Activated gamma-delta T cell (primary cell): ENCODE data around the gene EXOC4.
"Not testable (repeated sequence)": the region's sequence is repeated elsewhere in the genome, so short reads cannot be mapped to it uniquely, and the experiment has no call there.

Source experiments
- DNase-seq: peaks from one replicate; lab custom pipeline; 2025; lab: John Stamatoyannopoulos, UW

EXOC4 gene

GRCh38 chr7:133980804-133981203, 727.9 kb downstream of the EXOC4 start:
- no peak for DNase-seq

- no peak for DNase-seq
Measured at GRCh38 chr7:133983685-133984419, 731.0 kb downstream of the EXOC4 start.

- no peak for DNase-seq
Measured at GRCh38 chr7:133985300-133985699, 732.4 kb downstream of the EXOC4 start.

GRCh38 chr7:133987582-133987981, 734.7 kb downstream of the EXOC4 start:
- DNase-seq: no peak

- no peak for DNase-seq
Measured at GRCh38 chr7:133993547-133993946, 740.7 kb downstream of the EXOC4 start.

- DNase-seq: not testable (repeated sequence)
Measured at GRCh38 chr7:133994100-133994499, 741.2 kb downstream of the EXOC4 start.

- no peak for DNase-seq
Measured at GRCh38 chr7:133997463-133997862, 744.6 kb downstream of the EXOC4 start.

GRCh38 chr7:133999178-133999577, 746.3 kb downstream of the EXOC4 start:
- no peak for DNase-seq

GRCh38 chr7:134004829-134005505, 752.1 kb downstream of the EXOC4 start:
- DNase-seq: no peak

- DNase-seq: no peak
Measured at GRCh38 chr7:134009314-134010110, 756.6 kb downstream of the EXOC4 start.

GRCh38 chr7:134013249-134013648, 760.4 kb downstream of the EXOC4 start:
- DNase-seq: no peak

GRCh38 chr7:134014935-134015334, 762.1 kb downstream of the EXOC4 start:
- no peak for DNase-seq

GRCh38 chr7:134016223-134016941, 763.5 kb downstream of the EXOC4 start:
- no peak for DNase-seq

GRCh38 chr7:134016942-134017303, 764.0 kb downstream of the EXOC4 start:
- DNase-seq: no peak

- DNase-seq: no peak
Measured at GRCh38 chr7:134018306-134018705, 765.4 kb downstream of the EXOC4 start.

GRCh38 chr7:134019251-134019650, 766.4 kb downstream of the EXOC4 start:
- no peak for DNase-seq

- no peak for DNase-seq
Measured at GRCh38 chr7:134021836-134022235, 769.0 kb downstream of the EXOC4 start.

- DNase-seq: no peak
Measured at GRCh38 chr7:134022286-134022911, 769.5 kb downstream of the EXOC4 start.

- no peak for DNase-seq
Measured at GRCh38 chr7:134024739-134025138, 771.9 kb downstream of the EXOC4 start.

- no peak for DNase-seq
Measured at GRCh38 chr7:134028853-134029252, 776.0 kb downstream of the EXOC4 start.

- DNase-seq: no peak
Measured at GRCh38 chr7:134029743-134030142, 776.9 kb downstream of the EXOC4 start.

- no peak for DNase-seq
Measured at GRCh38 chr7:134030460-134030865, 777.6 kb downstream of the EXOC4 start.
